ENCODE data around the gene SFR1. TPM values are rescaled to one million over a fixed set of nuclear protein-coding genes. Genes with fewer than 3 reads are reported as not detected.

The SFR1 gene
- total RNA-seq, 1 experiment from 2014 or later = 8.4 TPM

- intact Hi-C loops (cut with micrococcal nuclease; ENCODE audit: unreplicated experiment) = no loop called here
- H3K4me1 ChIP-seq (ENCODE audit: control insufficient read depth, insufficient read depth, low read length) = no peaks in the 10 kb centered on the region
- H3K27me3 ChIP-seq (ENCODE audit: control insufficient read depth, insufficient read depth, low read length) = no peaks in the 10 kb centered on the region
- DNase-seq (ENCODE audit: low read depth, low spot score) (no peak), ATAC-seq (no peak)
- H3K9me3 ChIP-seq (ENCODE audit: control insufficient read depth, insufficient read depth, low read depth, low read length) = no peaks in the 10 kb centered on the region
- in situ Hi-C loops (cut with HindIII; ENCODE audit: low pct_unique_long_range_greater_than_20kb, low sequenced_read_pairs) = no loop called here
- TF ChIP-seq CTCF (IDR thresholded peaks at IDR 0.05) (no peak), POLR2AphosphoS5 (IDR thresholded peaks at IDR 0.05; ENCODE audit: low read depth, low read length) (no peak), REST (IDR thresholded peaks at IDR 0.05; ENCODE audit: insufficient read depth in 1 of 2, low read depth in 2 of 2, low read length in 1 of 2) (no peak), TCF7L2 (IDR thresholded peaks at IDR 0.05; ENCODE audit: low read depth, low read length) (no peak), SIN3A (IDR thresholded peaks at IDR 0.05; ENCODE audit: borderline replicate concordance, insufficient read depth, low read depth, low read length) (no peak)
- no peak overlapping the region for H3K4me3 ChIP-seq (ENCODE audit: low read depth in 2 of 2, low read length in 2 of 2)
- no peaks in the 10 kb centered on the region for H3K36me3 ChIP-seq (ENCODE audit: control insufficient read depth, insufficient read depth, low read length)
- CTCF ChIA-PET = no interaction called here
- H3K27ac ChIP-seq (ENCODE audit: low read length) = no peak overlapping the region
- BruUV-seq (replicated peaks) = no TSS peak
- POLR2A ChIA-PET = no interaction called here
These were observed 20.1 kb upstream of the SFR1 start for GRCh38 chr10:104101902-104102301.

- TF ChIP-seq SIN3A (IDR thresholded peaks at IDR 0.05; ENCODE audit: borderline replicate concordance, insufficient read depth, low read depth, low read length) (no peak), TCF7L2 (IDR thresholded peaks at IDR 0.05; ENCODE audit: low read depth, low read length) (no peak), POLR2AphosphoS5 (IDR thresholded peaks at IDR 0.05; ENCODE audit: low read depth, low read length) (no peak), CTCF (IDR thresholded peaks at IDR 0.05) (no peak), REST (IDR thresholded peaks at IDR 0.05; ENCODE audit: insufficient read depth in 1 of 2, low read depth in 2 of 2, low read length in 1 of 2) (no peak)
- no TSS peak for BruUV-seq (replicated peaks)
- Histone ChIP-seq H3K36me3 (ENCODE audit: control insufficient read depth, insufficient read depth, low read length) (no peaks in the 10 kb centered on the region), H3K27me3 (ENCODE audit: control insufficient read depth, insufficient read depth, low read length) (no peaks in the 10 kb centered on the region), H3K4me3 (ENCODE audit: low read depth in 2 of 2, low read length in 2 of 2) (no peak overlapping the region), H3K4me1 (ENCODE audit: control insufficient read depth, insufficient read depth, low read length) (no peaks in the 10 kb centered on the region), H3K27ac (ENCODE audit: low read length) (no peak overlapping the region), H3K9me3 (ENCODE audit: control insufficient read depth, insufficient read depth, low read depth, low read length) (peaks cover 3% of the 10 kb centered on the region; the same call in 1 of the 2 replicates)
- CTCF ChIA-PET = no interaction called here
- ATAC-seq (no peak), DNase-seq (ENCODE audit: low read depth, low spot score) (no peak)
- in situ Hi-C loops (cut with HindIII; ENCODE audit: low pct_unique_long_range_greater_than_20kb, low sequenced_read_pairs) = no loop called here
- POLR2A ChIA-PET = no interaction called here
- intact Hi-C loops (cut with micrococcal nuclease; ENCODE audit: unreplicated experiment) = no loop called here
These were observed 18.0 kb upstream of the SFR1 start for GRCh38 chr10:104103956-104104355.

Data from Panc1 (cell line).